ENCODE results near the gene TOP3A.

Gene TOP3A

GRCh38 chr17:18229254-18229653 lies 85.5 kb downstream of the TOP3A start:
- no peak for DNase-seq

- DNase-seq: no peak
Measured at GRCh38 chr17:18228176-18228682, 86.6 kb downstream of the TOP3A start.

GRCh38 chr17:18227635-18228034 lies 87.2 kb downstream of the TOP3A start:
- DNase-seq: no peak

DNA sequence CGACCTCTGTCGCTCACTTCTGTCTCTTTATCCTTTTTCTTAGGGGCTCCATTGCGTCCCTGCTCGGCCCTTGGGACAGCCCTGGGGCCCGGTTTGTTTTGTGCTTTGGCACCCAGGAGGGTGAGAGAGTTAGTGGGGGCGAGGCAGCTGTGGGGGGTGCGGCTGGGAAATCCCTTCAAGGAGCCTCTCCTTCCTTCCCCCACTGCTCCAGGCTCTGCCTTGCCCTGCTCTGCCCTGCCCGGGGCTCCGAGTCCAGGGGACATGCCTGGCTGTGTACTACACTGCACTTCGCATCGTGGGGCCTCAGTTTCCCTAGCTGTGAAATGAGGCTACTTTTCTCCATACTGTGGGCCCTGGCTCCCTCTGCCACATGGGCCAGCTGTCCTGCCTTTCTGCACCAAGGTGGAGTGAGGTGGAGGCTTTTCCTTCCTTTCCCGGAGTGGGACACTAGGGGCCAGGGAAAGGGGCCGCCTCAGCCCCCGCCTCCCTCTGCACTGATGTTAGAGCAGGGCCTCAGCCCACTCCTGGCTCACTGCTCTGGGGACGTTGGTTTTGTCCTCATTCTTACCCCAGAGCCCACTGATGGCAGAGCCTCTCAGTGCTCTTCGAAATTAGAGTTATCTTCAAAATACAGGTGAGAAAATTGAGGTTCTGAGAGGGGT lies 88.4 kb downstream of the TOP3A start:
- no peak for DNase-seq

DNA sequence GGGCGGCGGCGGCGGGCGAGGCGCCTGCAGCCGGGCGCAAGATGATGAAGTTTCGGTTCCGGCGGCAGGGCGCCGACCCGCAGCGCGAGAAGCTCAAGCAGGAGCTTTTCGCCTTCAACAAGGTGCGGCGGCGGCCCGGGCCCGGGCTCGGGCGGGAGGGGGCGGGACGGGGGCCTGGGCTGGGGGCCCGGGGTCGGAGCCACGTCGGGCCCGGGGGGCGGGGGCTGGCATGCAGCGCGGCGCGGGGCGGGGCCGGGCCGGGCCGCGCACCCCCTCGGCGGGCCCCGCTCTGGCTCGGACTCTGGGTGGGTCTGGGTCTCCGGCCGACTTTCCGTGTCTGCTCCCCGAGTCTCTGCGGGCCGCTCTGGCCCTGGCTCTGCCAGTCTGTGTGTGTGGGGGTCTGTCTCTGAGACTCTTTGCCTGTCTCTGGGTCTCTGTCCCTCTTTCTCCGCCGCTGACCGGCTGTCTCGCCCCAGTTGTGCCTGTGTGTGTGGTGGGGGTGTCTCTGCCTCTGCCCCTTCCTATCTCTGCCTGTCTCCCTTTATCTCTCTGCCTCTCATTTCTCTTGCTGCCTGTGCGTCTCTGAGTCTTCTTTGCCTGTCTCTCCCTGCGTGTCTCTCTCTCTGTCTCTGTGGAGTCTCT lies 89.0 kb downstream of the TOP3A start:
- DNase-seq: no peak

DNA sequence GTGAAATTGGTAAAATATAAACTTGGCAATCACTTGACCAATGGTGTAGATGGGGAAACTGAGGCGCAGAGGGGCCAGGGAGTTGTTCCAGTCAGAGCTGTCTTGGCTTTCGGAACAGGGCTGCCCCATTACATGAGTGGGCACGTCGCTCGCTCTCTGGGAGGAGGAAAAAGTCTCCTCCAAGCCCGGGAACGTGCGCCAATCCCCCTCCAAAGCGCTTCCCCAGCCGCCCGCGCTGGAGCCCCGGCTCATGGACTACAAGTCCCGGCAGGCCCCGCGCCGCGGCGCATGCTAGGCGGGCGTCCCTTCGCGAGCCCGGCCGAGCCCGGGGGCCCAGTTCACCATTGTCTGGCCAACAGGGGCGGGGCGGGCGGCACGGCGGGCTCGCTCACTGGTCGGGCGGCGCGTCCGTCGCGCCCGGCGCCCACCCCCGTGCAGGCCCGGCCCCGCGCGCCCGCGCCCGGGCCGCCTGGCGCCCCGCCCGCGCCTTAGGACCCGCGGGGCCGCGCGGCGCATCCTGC lies 89.6 kb downstream of the TOP3A start, which contains the start of gene LLGL1:
Gene LLGL1 (plus strand): TSS at position 515 of the 521 bp plus-strand sequence. CDS start 48 bp downstream, outside the sequence.
- DNase-seq: peak; percentile 95

DNA sequence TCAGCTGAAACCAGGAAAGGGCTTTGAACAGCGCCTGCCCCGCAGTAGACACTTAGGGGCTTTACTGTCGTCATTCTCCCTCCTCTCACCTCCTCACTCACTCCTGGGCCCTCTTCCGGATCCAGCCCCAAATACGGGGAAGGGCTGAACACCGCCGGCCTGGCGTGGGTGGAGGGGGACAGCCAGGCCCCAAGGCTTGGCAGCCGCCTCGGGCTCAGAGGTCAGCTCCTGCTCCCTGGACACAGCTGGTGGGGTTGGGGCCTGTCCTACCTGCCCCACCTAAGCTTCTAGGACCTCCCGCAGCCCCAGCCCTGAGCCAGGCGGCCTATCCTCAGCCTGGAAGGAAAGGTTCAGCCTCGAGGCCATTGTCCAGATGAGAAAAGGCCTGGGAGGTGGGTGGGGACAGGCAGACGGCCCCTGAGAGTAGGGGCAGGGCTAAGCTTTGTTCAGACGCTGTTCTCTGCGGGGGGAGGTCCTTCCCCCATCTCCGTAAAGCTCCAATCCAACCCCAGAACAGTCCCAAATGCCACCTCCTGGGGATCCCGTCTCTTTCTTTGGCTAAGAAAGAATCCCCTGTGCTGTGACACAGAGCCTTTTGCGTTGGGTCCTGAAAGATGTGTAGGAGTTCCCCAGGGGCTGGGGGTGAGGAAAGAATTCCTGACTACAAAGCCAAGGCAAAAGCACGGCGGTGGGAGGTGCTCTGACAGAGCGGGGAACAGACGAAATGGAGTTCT lies 90.2 kb downstream of the TOP3A start:
- DNase-seq: no peak

GRCh38 chr17:18224053-18224386 lies 90.8 kb downstream of the TOP3A start:
- no peak for DNase-seq

Measured in NCI-H2171 (cell line).